Prostate gland (tissue), 2 donors: ENCODE measurements around the gene XPR1. TPM values are rescaled to one million over a fixed set of nuclear protein-coding genes. Genes with fewer than 3 reads are reported as not detected.
"Not testable (repeated sequence)": the region's sequence is repeated elsewhere in the genome, so short reads cannot be mapped to it uniquely, and the experiment has no call there.

ENCODE experiments used
- DNase-seq: peaks from one replicate; pipeline ENCODE4 v3.0.0-alpha.2; 2019; ENCODE audit warnings: low spot score
- H3K27ac ChIP-seq, 2 donors: fragments of 200-600 bp; sonication (generic); 2 replicates each; pipeline ENCODE4 v1.5.1; 2017 to 2019
- H3K27me3 ChIP-seq: fragments of 200-600 bp; sonication (generic); replicated peaks from 2 replicates; pipeline ENCODE4 v1.5.1; 2019; ENCODE audit not compliant: insufficient read depth
- H3K36me3 ChIP-seq, 2 donors: fragments of 200-600 bp; sonication (generic); 1 replicate in 1 of 2; 2 replicates in 1 of 2; pipeline versions ENCODE4 v1.5.1 to v1.8.1; 2017 to 2019
- H3K4me1 ChIP-seq: fragments of 200-600 bp; sonication (generic); replicated peaks from 2 replicates; pipeline ENCODE4 v1.5.1; 2019
- H3K4me3 ChIP-seq, 2 donors: fragments of 200-600 bp; sonication (generic); 2 replicates each; pipeline ENCODE4 v1.5.1; 2017 to 2019
- H3K9me3 ChIP-seq: fragments of 200-600 bp; sonication (generic); 2 replicates; pipeline ENCODE4 v1.5.1; 2017
- CTCF ChIP-seq, 4 experiments: fragments of 200-600 bp in 2 of 4; fragments of 450-650 bp in 2 of 4; sonication (generic) in 2 of 4; IDR thresholded peaks; 1 replicate in 3 of 4; 2 replicates in 1 of 4; pipeline ENCODE4 v1.5.1; 2016 to 2019; ENCODE audit warnings: antibody characterized with exemption in 4 of 4, mild to moderate bottlenecking in 2 of 4, moderate library complexity in 2 of 4
- POLR2A ChIP-seq: fragments of 450-650 bp; IDR thresholded peaks from one replicate; pipeline ENCODE4 v1.6.1; 2016; ENCODE audit warnings: antibody characterized with exemption, mild to moderate bottlenecking
- POLR2AphosphoS5 ChIP-seq: sonication (generic); formaldehyde crosslinking; IDR thresholded peaks from one replicate; pipeline ENCODE4 v1.6.1; 2017; ENCODE audit warnings: antibody characterized with exemption
- WGBS: methylation state at CpG from one replicate; pipeline ENCODE4 v1.1.5; 2018; 5-methylcytosine and 5-hydroxymethylcytosine counted together
- intact Hi-C: fragments of 100-400 bp; cut with DNase I; formaldehyde crosslinking; loops from one replicate; pipeline ENCODE4 v1.14.2; 2022
- total RNA-seq, 2 donors: library from RNA; depleted of rRNA; stranded (reverse); fragments of >200 nt; gene quantifications; one replicate each; pipeline ENCODE4 v1.1.0, GENCODE V29; 2016

XPR1 gene
- total RNA-seq, 2 donors from 2014 or later: 17.5 to 70.3 TPM

GRCh38 chr1:180811886-180812285 lies 180.1 kb downstream of the XPR1 start:
- no peak for DNase-seq
- Histone ChIP-seq H3K4me1 (no peaks in the 10 kb centered on the region), H3K36me3 (no peaks in the 10 kb centered on the region), H3K27me3 (no peaks in the 10 kb centered on the region), H3K27ac (no peak overlapping the region), H3K9me3 (no peaks in the 10 kb centered on the region), H3K4me3 (no peak overlapping the region)
- no peak for TF ChIP-seq POLR2AphosphoS5
- TF ChIP-seq CTCF (IDR thresholded peaks at IDR 0.05): no peak
- no peak for TF ChIP-seq POLR2A
- intact Hi-C loops: no loop called here

GRCh38 chr1:180814258-180814657 lies 182.4 kb downstream of the XPR1 start:
- DNase-seq: no peak
- Histone ChIP-seq H3K27ac (no peak overlapping the region), H3K36me3 (no peaks in the 10 kb centered on the region), H3K9me3 (no peaks in the 10 kb centered on the region), H3K27me3 (no peaks in the 10 kb centered on the region), H3K4me3 (no peak overlapping the region), H3K4me1 (no peaks in the 10 kb centered on the region)
- intact Hi-C loops: no loop called here
- no peak for TF ChIP-seq POLR2AphosphoS5
- TF ChIP-seq POLR2A: no peak
- no peak for TF ChIP-seq CTCF (IDR thresholded peaks at IDR 0.05)

GRCh38 chr1:180815188-180815587 lies 183.4 kb downstream of the XPR1 start:
- TF ChIP-seq CTCF (IDR thresholded peaks at IDR 0.05): no peak
- no peak for TF ChIP-seq POLR2A
- TF ChIP-seq POLR2AphosphoS5: no peak
- Histone ChIP-seq H3K27me3 (no peaks in the 10 kb centered on the region), H3K4me3 (no peak overlapping the region), H3K4me1 (no peaks in the 10 kb centered on the region), H3K9me3 (no peaks in the 10 kb centered on the region), H3K27ac (no peak overlapping the region), H3K36me3 (no peaks in the 10 kb centered on the region)
- intact Hi-C loops: no loop called here
- 63% methylated on average over 4 of the region's 4 CpGs for WGBS
- DNase-seq: no peak

- no peak overlapping the region for H3K27ac ChIP-seq
- no peak for DNase-seq
- no peaks in the 10 kb centered on the region for H3K36me3 ChIP-seq
- TF ChIP-seq POLR2A (no peak), POLR2AphosphoS5 (no peak), CTCF (IDR thresholded peaks at IDR 0.05) (no peak)
- H3K4me1 ChIP-seq: no peaks in the 10 kb centered on the region
- H3K9me3 ChIP-seq: no peaks in the 10 kb centered on the region
- intact Hi-C loops: no loop called here
- H3K27me3 ChIP-seq: no peaks in the 10 kb centered on the region
- WGBS: 94% methylated on average over 10 of the region's 10 CpGs
- no peak overlapping the region for H3K4me3 ChIP-seq
These were observed 184.3 kb downstream of the XPR1 start for GRCh38 chr1:180816132-180816531.

GRCh38 chr1:180821970-180822369 lies 190.1 kb downstream of the XPR1 start:
- no peaks in the 10 kb centered on the region for H3K4me1 ChIP-seq
- TF ChIP-seq POLR2A: no peak
- TF ChIP-seq CTCF (IDR thresholded peaks at IDR 0.05): no peak
- no peak for TF ChIP-seq POLR2AphosphoS5
- no peaks in the 10 kb centered on the region for H3K27me3 ChIP-seq
- intact Hi-C loops: no loop called here
- H3K36me3 ChIP-seq: no peaks in the 10 kb centered on the region
- 73% methylated on average over 2 of the region's 2 CpGs for WGBS
- H3K4me3 ChIP-seq: no peak overlapping the region
- H3K9me3 ChIP-seq: no peaks in the 10 kb centered on the region
- H3K27ac ChIP-seq: no peak overlapping the region
- no peak for DNase-seq

GRCh38 chr1:180831507-180831906 lies 199.7 kb downstream of the XPR1 start:
- H3K27ac ChIP-seq, H3K36me3 ChIP-seq, intact Hi-C loops, H3K4me1 ChIP-seq, DNase-seq, H3K27me3 ChIP-seq, H3K4me3 ChIP-seq, H3K9me3 ChIP-seq: not testable (repeated sequence)
- 98% methylated on average over 2 of the region's 2 CpGs for WGBS

GRCh38 chr1:180833180-180833579 lies 201.4 kb downstream of the XPR1 start:
- DNase-seq, H3K36me3 ChIP-seq, H3K4me3 ChIP-seq, H3K27me3 ChIP-seq, intact Hi-C loops, H3K9me3 ChIP-seq, H3K4me1 ChIP-seq, H3K27ac ChIP-seq: not testable (repeated sequence)
- WGBS: 92% methylated on average over 1 of the region's 1 CpG
